AG09319 (cell line): ENCODE measurements around the gene AS3MT.

Source experiments
- DNase-seq: peaks from one replicate; pipeline ENCODE4 v3.0.0-alpha.2; 2010; ENCODE audit warnings: low read depth; ENCODE audit errors: extremely low read depth
- TF ChIP-seq, protein P1 (sequence below): IDR thresholded peaks from 2 replicates; pipeline ENCODE4 v1.5.1; 2011; ENCODE audit warnings: low read depth, mild to moderate bottlenecking, inconsistent platforms, low read length, moderate library complexity

Gene AS3MT

DNA sequence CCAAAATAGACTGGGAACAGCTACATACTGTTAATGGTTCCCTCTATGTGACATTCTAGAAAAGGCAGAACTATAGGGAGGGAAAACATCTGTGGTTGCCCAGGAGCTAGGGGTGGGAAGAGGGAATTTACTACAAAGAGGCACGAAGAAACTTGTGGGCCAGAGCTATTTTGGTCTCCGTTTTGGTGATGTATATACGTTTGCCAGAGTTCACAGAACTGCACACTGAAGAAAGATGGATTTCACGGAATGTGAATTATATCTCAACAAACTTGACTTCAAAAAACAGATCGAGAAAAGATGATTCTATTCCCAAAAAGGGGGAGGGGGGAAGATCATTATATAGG lies 386 bp upstream of the AS3MT start:
- TF ChIP-seq, protein P1, sequence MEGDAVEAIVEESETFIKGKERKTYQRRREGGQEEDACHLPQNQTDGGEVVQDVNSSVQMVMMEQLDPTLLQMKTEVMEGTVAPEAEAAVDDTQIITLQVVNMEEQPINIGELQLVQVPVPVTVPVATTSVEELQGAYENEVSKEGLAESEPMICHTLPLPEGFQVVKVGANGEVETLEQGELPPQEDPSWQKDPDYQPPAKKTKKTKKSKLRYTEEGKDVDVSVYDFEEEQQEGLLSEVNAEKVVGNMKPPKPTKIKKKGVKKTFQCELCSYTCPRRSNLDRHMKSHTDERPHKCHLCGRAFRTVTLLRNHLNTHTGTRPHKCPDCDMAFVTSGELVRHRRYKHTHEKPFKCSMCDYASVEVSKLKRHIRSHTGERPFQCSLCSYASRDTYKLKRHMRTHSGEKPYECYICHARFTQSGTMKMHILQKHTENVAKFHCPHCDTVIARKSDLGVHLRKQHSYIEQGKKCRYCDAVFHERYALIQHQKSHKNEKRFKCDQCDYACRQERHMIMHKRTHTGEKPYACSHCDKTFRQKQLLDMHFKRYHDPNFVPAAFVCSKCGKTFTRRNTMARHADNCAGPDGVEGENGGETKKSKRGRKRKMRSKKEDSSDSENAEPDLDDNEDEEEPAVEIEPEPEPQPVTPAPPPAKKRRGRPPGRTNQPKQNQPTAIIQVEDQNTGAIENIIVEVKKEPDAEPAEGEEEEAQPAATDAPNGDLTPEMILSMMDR, result no peak
- no peak for DNase-seq

DNA sequence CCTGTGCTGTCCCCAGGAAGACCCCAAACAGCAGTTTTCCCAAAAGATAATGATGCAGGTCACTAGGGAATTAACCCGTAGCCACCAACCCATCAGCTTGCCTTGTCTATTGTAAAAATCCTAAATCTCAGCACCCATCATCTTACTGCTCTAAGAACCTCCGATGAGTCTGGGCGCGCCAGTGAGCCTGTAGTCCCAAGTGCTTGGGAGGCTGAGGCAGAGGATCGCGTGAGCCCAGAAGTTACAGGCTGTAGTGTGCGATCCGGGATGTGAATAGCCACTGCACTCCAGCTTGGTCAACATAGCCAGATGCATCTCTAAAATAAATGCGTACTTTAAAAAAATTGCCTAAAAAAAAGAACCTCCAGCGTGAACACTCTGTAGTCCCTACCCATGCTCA lies 951 bp downstream of the AS3MT start:
- TF ChIP-seq, protein P1, result no peak
- no peak for DNase-seq

DNA sequence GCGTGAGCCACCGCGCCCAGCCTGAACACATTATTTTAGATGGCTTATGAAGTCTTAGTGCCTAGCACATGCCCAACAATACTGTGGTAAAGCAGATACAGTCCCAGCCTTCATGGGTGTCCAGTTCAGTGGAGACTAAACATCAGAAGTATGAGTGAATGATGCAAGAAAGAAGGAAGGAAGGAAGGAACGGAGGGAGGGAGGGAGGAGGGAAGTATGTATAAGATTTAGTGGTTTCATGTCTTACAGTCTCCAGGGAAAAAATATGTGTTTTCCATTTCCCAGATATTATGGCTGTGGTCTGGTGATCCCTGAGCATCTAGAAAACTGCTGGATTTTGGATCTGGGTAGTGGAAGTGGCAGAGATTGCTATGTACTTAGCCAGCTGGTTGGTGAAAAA lies 2.9 kb downstream of the AS3MT start:
- TF ChIP-seq, protein P1, result no peak
- DNase-seq, result no peak

DNA sequence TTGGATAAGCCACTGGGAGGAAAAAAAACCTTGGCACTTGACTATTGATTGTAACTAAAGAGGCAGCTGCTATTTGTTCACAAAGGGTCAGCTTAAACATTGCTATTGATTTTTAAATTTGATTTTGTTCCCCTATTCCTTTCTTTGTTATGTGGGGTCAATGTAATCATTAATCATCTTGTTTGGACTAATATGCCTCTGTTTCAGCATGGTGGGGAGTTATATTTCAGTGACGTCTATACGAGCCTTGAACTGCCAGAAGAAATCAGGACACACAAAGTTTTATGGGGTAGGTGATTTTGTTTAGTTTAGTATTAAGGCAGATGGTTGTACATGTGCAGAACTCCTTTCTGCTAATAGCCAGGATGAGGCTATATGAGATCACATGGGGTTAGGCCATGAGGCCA lies 7.5 kb downstream of the AS3MT start:
- TF ChIP-seq, protein P1, result no peak
- no peak for DNase-seq

DNA sequence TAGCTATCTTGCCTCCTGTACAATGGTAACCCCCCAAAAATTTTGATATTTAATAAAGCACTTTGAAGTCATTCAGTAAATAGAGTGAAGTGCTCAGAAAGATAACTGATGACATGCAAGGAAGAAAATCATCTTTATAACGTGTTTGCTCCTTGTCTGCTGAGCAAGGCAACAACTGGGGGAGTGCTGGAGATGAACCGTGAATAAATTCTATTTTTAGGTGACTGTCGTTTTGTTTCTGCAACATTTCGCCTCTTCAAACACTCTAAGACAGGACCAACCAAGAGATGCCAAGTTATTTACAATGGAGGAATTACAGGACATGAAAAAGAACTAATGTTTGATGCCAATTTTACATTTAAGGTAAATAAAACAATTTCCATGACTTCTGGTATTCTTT lies 9.4 kb downstream of the AS3MT start:
- TF ChIP-seq, protein P1, result no peak
- DNase-seq, result no peak

DNA sequence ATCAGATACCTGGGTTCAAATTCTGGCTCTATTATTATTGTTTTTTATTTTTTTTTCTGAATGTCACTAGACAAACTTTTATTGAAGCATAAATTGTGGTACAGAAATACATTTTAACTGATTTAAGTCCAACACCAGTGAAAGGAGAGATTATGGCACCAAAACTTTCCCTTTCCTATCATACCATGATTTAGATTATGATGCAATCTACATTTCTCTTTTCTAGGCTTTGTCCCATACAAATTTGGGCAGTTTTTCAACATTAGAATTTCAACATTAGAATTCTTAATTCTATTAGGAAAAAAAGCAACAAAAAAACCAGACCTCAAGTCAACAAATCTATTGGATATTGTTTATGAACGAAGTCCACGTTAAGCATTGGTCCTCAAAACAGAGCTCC lies 11.0 kb downstream of the AS3MT start:
- TF ChIP-seq, protein P1, result no peak
- DNase-seq, result no peak

DNA sequence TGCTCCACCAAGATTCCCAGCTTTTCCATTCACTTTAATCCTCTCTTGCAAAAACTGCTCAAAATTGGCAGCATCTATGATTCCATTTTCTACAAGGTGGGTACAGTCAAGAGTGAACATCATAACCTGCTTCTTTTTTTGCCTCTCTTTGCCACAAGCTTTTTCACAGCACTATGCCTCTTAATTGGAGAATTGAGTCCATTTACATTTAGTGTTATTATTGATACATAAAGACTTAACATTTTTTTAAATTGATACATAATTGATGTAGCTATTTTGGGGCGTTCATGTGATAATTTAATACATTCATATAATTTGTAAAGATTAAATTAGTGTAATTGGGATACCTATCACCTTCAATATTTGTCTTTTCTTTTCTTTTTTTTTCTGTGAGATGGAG lies 18.8 kb downstream of the AS3MT start:
- no peak for DNase-seq

More for the DNA sequence above, 18.8 kb downstream of the AS3MT start:
- TF ChIP-seq, protein P1, result no peak
